ENCODE results near the gene GIMAP4.
A peak's percentile ranks its signal among the peaks of the same experiment; 100 is the strongest.
"Not testable (repeated sequence)": the region's sequence is repeated elsewhere in the genome, so short reads cannot be mapped to it uniquely, and the experiment has no call there.

The GIMAP4 gene

DNA sequence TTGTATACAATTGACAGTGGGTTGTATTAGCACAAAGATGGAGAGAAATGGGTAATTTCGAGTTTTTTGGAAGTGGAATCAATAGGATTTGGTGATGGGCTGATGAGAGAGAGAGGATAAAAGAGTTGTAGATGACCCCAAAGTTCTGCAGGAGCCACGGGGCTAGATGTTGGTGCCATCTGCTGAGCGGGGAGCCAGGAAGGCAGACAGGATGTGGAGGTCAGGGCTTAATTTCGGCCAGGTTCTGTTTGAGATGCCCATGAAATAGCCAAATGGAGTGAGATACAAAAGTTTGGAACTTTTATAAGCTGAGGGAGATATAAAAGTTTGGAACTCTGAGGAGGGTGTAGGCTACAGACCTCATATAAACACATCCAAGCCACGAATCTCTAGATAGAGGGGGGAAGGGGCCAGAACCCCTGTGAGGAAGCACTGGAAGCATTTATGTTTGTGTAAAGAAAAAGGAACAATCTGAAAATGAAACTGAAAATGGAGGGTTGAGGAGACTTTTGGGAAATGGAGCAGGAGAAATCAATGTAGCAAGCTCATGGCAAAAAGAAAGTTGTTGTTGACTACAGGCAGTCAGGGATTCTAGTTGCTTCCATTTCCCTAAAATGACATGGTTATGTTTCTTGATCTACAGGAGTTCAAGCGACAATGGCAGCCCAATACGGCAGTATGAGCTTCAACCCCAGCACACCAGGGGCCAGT lies 2.2 kb downstream of the GIMAP4 start:
- peak overlapping the region; percentile 64 for H2AFZ ChIP-seq (ENCODE audit: low read depth, low read length)
- H3K4me1 ChIP-seq (ENCODE audit: insufficient read depth, low read length), result peaks cover 14% of the 10 kb centered on the region
- H3K4me2 ChIP-seq (ENCODE audit: insufficient read depth, low read length), result peak overlapping the region; percentile 25; the same call in 1 of the 2 replicates
- no peak overlapping the region for H3K4me3 ChIP-seq (ENCODE audit: low read depth in 1 of 2, low read length in 2 of 2)
- no peak for DNase-seq
- ATAC-seq (ENCODE audit: insufficient read depth, low read depth), result peak; percentile 35; the same call in 1 of the 3 replicates
- H3K9me3 ChIP-seq (ENCODE audit: insufficient read depth, low read length, severe bottlenecking), result no peaks in the 10 kb centered on the region
- TF ChIP-seq, protein P1, sequence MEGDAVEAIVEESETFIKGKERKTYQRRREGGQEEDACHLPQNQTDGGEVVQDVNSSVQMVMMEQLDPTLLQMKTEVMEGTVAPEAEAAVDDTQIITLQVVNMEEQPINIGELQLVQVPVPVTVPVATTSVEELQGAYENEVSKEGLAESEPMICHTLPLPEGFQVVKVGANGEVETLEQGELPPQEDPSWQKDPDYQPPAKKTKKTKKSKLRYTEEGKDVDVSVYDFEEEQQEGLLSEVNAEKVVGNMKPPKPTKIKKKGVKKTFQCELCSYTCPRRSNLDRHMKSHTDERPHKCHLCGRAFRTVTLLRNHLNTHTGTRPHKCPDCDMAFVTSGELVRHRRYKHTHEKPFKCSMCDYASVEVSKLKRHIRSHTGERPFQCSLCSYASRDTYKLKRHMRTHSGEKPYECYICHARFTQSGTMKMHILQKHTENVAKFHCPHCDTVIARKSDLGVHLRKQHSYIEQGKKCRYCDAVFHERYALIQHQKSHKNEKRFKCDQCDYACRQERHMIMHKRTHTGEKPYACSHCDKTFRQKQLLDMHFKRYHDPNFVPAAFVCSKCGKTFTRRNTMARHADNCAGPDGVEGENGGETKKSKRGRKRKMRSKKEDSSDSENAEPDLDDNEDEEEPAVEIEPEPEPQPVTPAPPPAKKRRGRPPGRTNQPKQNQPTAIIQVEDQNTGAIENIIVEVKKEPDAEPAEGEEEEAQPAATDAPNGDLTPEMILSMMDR (IDR thresholded peaks at IDR 0.05; ENCODE audit: borderline replicate concordance, extremely low read depth, low read length, poor library complexity, severe bottlenecking), result no peak
- no peak for TF ChIP-seq EZH2 (IDR thresholded peaks at IDR 0.05; ENCODE audit: borderline replicate concordance, low read depth, low read length, severe bottlenecking)
- peak overlapping the region; percentile 49 for H3K27ac ChIP-seq (ENCODE audit: low read length)
- H4K20me1 ChIP-seq (ENCODE audit: insufficient read depth, low read length), result no peaks in the 10 kb centered on the region
- H3K36me3 ChIP-seq (ENCODE audit: insufficient read depth, low read length), result no peaks in the 10 kb centered on the region
- H3K9ac ChIP-seq (ENCODE audit: low read depth, low read length), result no peak overlapping the region
- H3K27me3 ChIP-seq (ENCODE audit: insufficient read depth, low read length, poor library complexity), result no peaks in the 10 kb centered on the region
- no peaks in the 10 kb centered on the region for H3K79me2 ChIP-seq (ENCODE audit: insufficient read depth, low read length)

DNA sequence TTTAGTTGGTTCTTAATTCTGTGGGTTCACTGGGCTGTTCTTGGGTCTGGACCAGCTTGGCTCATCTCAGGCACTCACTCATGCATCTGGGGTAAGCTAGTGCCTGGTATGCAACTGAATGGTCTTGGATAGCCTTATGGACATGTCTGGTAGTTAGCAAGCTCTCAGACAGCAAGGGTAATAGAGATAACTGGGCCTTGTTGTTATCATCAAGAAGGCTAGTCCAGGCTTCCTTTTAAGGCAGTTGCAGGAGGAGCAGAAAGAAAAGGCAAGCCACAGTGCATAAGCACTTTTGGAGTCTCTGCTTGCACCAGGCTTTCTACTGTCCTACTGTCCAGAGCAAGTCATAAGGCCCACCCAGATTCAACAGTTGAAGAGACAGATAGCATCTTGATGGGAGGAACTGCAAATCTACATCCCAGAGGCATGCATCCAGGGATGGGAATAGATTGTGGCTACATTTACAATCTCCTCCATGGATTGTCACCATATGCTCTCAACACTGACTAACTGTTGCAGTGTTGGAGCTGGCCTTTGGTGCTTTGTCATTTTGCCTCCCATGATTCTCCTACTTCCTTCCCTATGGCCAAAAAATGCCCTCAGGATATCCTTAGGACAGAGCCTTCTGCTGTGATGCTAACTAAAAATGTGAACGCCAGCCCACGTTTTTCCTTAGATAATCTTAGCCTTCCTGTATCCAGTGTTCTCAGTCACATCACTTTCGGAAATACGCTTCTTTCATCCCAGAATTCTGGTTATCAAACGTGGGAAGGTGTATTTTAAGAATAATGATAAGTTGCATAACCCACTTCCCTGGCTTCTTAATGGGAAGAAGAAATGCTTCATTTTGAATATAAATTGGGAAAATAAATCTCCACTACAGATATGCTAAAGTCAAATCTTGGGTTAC lies 3.6 kb downstream of the GIMAP4 start:
- DNase-seq (no peak), ATAC-seq (ENCODE audit: insufficient read depth, low read depth) (no peak)
- Histone ChIP-seq H4K20me1 (ENCODE audit: insufficient read depth, low read length) (no peaks in the 10 kb centered on the region), H3K27ac (ENCODE audit: low read length) (no peak overlapping the region), H3K9me3 (ENCODE audit: insufficient read depth, low read length, severe bottlenecking) (no peaks in the 10 kb centered on the region), H3K79me2 (ENCODE audit: insufficient read depth, low read length) (no peaks in the 10 kb centered on the region), H3K27me3 (ENCODE audit: insufficient read depth, low read length, poor library complexity) (no peaks in the 10 kb centered on the region), H3K36me3 (ENCODE audit: insufficient read depth, low read length) (no peaks in the 10 kb centered on the region), H3K9ac (ENCODE audit: low read depth, low read length) (no peak overlapping the region), H3K4me3 (ENCODE audit: low read depth in 1 of 2, low read length in 2 of 2) (no peak overlapping the region), H3K4me2 (ENCODE audit: insufficient read depth, low read length) (no peak overlapping the region), H2AFZ (ENCODE audit: low read depth, low read length) (no peak overlapping the region), H3K4me1 (ENCODE audit: insufficient read depth, low read length) (peaks cover 14% of the 10 kb centered on the region)
- TF ChIP-seq EZH2 (IDR thresholded peaks at IDR 0.05; ENCODE audit: borderline replicate concordance, low read depth, low read length, severe bottlenecking), result no peak
- TF ChIP-seq, protein P1 (IDR thresholded peaks at IDR 0.05; ENCODE audit: borderline replicate concordance, extremely low read depth, low read length, poor library complexity, severe bottlenecking), result no peak

DNA sequence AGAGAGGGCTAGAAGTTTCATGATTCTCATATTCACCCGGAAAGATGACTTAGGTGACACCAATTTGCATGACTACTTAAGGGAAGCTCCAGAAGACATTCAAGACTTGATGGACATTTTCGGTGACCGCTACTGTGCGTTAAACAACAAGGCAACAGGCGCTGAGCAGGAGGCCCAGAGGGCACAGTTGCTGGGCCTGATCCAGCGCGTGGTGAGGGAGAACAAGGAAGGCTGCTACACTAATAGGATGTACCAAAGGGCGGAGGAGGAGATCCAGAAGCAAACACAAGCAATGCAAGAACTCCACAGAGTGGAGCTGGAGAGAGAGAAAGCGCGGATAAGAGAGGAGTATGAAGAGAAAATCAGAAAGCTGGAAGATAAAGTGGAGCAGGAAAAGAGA lies 5.3 kb downstream of the GIMAP4 start:
- Histone ChIP-seq H2AFZ (ENCODE audit: low read depth, low read length) (no peak overlapping the region), H3K27ac (ENCODE audit: low read length) (no peak overlapping the region)
- no peak for DNase-seq

DNA sequence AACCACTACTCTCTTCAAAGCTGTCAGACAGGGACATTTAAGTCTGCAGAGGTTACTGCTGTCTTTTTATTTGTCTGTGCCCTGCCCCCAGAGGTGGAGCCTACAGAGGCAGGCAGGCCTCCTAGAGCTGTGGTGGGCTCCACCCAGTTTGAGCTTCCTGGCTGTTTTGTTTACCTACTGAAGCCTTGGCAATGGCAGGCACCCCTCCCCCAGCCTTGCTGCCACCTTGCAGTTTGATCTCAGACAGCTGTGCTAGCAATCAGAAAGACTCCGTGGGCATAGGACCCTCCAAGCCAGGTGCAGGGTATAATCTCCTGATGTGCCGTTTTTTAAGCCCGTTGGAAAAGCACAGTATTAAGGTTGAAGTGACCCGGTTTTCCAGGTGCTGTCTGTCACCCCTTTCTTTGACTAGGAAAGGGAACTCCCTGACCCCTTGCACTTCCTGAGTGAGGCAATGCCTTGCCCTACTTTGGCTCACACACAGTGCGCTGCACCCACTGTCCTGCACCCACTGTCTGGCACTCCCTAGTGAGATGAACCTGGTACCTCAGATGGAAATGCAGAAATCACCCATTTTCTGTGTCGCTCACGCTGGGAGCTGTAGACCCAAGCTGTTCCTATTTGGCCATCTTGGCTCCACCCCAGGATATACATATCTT lies 12.9 kb downstream of the GIMAP4 start:
- H3K27me3 ChIP-seq (ENCODE audit: insufficient read depth, low read length, poor library complexity); H3K4me2 ChIP-seq (ENCODE audit: insufficient read depth, low read length); H3K4me3 ChIP-seq (ENCODE audit: low read depth in 1 of 2, low read length in 2 of 2); H3K79me2 ChIP-seq (ENCODE audit: insufficient read depth, low read length); H3K9ac ChIP-seq (ENCODE audit: low read depth, low read length); H2AFZ ChIP-seq (ENCODE audit: low read depth, low read length); H3K36me3 ChIP-seq (ENCODE audit: insufficient read depth, low read length); H4K20me1 ChIP-seq (ENCODE audit: insufficient read depth, low read length); ATAC-seq (ENCODE audit: insufficient read depth, low read depth); H3K4me1 ChIP-seq (ENCODE audit: insufficient read depth, low read length): not testable (repeated sequence)
- peak; percentile 66 for DNase-seq
- Histone ChIP-seq H3K9me3 (ENCODE audit: insufficient read depth, low read length, severe bottlenecking) (peaks cover 14% of the 10 kb centered on the region), H3K27ac (ENCODE audit: low read length) (0 out of 2 replicates have a peak overlapping the region, but pooled peaks have one; percentile 49)

More for the DNA sequence above, 5.3 kb downstream of the GIMAP4 start:
- H3K27me3 ChIP-seq (ENCODE audit: insufficient read depth, low read length, poor library complexity), result no peaks in the 10 kb centered on the region
- H3K36me3 ChIP-seq (ENCODE audit: insufficient read depth, low read length), result no peaks in the 10 kb centered on the region
- H3K9me3 ChIP-seq (ENCODE audit: insufficient read depth, low read length, severe bottlenecking), result no peaks in the 10 kb centered on the region
- H3K4me2 ChIP-seq (ENCODE audit: insufficient read depth, low read length), result no peak overlapping the region
- no peak for ATAC-seq (ENCODE audit: insufficient read depth, low read depth)
- TF ChIP-seq, protein P1 (IDR thresholded peaks at IDR 0.05; ENCODE audit: borderline replicate concordance, extremely low read depth, low read length, poor library complexity, severe bottlenecking), result no peak
- no peak for TF ChIP-seq EZH2 (IDR thresholded peaks at IDR 0.05; ENCODE audit: borderline replicate concordance, low read depth, low read length, severe bottlenecking)
- H3K9ac ChIP-seq (ENCODE audit: low read depth, low read length), result no peak overlapping the region
- H3K4me1 ChIP-seq (ENCODE audit: insufficient read depth, low read length), result peaks cover 10% of the 10 kb centered on the region
- H4K20me1 ChIP-seq (ENCODE audit: insufficient read depth, low read length), result no peaks in the 10 kb centered on the region
- H3K4me3 ChIP-seq (ENCODE audit: low read depth in 1 of 2, low read length in 2 of 2), result no peak overlapping the region
- no peaks in the 10 kb centered on the region for H3K79me2 ChIP-seq (ENCODE audit: insufficient read depth, low read length)

Measured in DND-41 (cell line).